ENCODE data around the gene SH2B3. TPM values are rescaled to one million over a fixed set of nuclear protein-coding genes. Genes with fewer than 3 reads are reported as not detected.

The SH2B3 gene
- total RNA-seq, 1 experiment from 2014 or later: 39.6 TPM

GRCh38 chr12:111436266-111436665 lies 30.5 kb downstream of the SH2B3 start:
- Histone ChIP-seq H3K4me3 (ENCODE audit: low read depth in 2 of 2, low read length in 2 of 2) (no peak overlapping the region), H3K9me3 (ENCODE audit: control insufficient read depth, insufficient read depth, low read depth, low read length) (no peaks in the 10 kb centered on the region), H3K27ac (ENCODE audit: low read length) (0 out of 2 replicates have a peak overlapping the region, but pooled peaks have one; percentile 31), H3K4me1 (ENCODE audit: control insufficient read depth, insufficient read depth, low read length) (peaks cover 52% of the 10 kb centered on the region), H3K36me3 (ENCODE audit: control insufficient read depth, insufficient read depth, low read length) (no peaks in the 10 kb centered on the region), H3K27me3 (ENCODE audit: control insufficient read depth, insufficient read depth, low read length) (no peaks in the 10 kb centered on the region)
- ATAC-seq (peak; percentile 6), DNase-seq (ENCODE audit: low read depth, low spot score) (no peak)
- POLR2A ChIA-PET: no interaction called here
- BruUV-seq (replicated peaks): no TSS peak
- CTCF ChIA-PET: no interaction called here
- in situ Hi-C loops (cut with HindIII; ENCODE audit: low pct_unique_long_range_greater_than_20kb, low sequenced_read_pairs) (no loop called here), intact Hi-C loops (cut with micrococcal nuclease; ENCODE audit: unreplicated experiment) (no loop called here)
- TF ChIP-seq, protein P1, sequence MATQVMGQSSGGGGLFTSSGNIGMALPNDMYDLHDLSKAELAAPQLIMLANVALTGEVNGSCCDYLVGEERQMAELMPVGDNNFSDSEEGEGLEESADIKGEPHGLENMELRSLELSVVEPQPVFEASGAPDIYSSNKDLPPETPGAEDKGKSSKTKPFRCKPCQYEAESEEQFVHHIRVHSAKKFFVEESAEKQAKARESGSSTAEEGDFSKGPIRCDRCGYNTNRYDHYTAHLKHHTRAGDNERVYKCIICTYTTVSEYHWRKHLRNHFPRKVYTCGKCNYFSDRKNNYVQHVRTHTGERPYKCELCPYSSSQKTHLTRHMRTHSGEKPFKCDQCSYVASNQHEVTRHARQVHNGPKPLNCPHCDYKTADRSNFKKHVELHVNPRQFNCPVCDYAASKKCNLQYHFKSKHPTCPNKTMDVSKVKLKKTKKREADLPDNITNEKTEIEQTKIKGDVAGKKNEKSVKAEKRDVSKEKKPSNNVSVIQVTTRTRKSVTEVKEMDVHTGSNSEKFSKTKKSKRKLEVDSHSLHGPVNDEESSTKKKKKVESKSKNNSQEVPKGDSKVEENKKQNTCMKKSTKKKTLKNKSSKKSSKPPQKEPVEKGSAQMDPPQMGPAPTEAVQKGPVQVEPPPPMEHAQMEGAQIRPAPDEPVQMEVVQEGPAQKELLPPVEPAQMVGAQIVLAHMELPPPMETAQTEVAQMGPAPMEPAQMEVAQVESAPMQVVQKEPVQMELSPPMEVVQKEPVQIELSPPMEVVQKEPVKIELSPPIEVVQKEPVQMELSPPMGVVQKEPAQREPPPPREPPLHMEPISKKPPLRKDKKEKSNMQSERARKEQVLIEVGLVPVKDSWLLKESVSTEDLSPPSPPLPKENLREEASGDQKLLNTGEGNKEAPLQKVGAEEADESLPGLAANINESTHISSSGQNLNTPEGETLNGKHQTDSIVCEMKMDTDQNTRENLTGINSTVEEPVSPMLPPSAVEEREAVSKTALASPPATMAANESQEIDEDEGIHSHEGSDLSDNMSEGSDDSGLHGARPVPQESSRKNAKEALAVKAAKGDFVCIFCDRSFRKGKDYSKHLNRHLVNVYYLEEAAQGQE (IDR thresholded peaks at IDR 0.05; ENCODE audit: insufficient read depth in 1 of 2, low read depth in 2 of 2, low read length in 1 of 2): no peak
- no peak for TF ChIP-seq SIN3A (IDR thresholded peaks at IDR 0.05; ENCODE audit: borderline replicate concordance, insufficient read depth, low read depth, low read length)
- no peak for TF ChIP-seq POLR2AphosphoS5 (IDR thresholded peaks at IDR 0.05; ENCODE audit: low read depth, low read length)
- no peak for TF ChIP-seq TCF7L2 (IDR thresholded peaks at IDR 0.05; ENCODE audit: low read depth, low read length)
- TF ChIP-seq CTCF (IDR thresholded peaks at IDR 0.05): no peak

GRCh38 chr12:111436811-111437210 lies 31.1 kb downstream of the SH2B3 start:
- in situ Hi-C loops (cut with HindIII; ENCODE audit: low pct_unique_long_range_greater_than_20kb, low sequenced_read_pairs) (no loop called here), intact Hi-C loops (cut with micrococcal nuclease; ENCODE audit: unreplicated experiment) (no loop called here)
- POLR2A ChIA-PET: no interaction called here
- CTCF ChIA-PET: no interaction called here
- Histone ChIP-seq H3K36me3 (ENCODE audit: control insufficient read depth, insufficient read depth, low read length) (no peaks in the 10 kb centered on the region), H3K27ac (ENCODE audit: low read length) (0 out of 2 replicates have a peak overlapping the region, but pooled peaks have one; percentile 31), H3K4me3 (ENCODE audit: low read depth in 2 of 2, low read length in 2 of 2) (no peak overlapping the region), H3K9me3 (ENCODE audit: control insufficient read depth, insufficient read depth, low read depth, low read length) (no peaks in the 10 kb centered on the region), H3K27me3 (ENCODE audit: control insufficient read depth, insufficient read depth, low read length) (no peaks in the 10 kb centered on the region), H3K4me1 (ENCODE audit: control insufficient read depth, insufficient read depth, low read length) (peaks cover 52% of the 10 kb centered on the region)
- TF ChIP-seq CTCF (IDR thresholded peaks at IDR 0.05) (no peak), POLR2AphosphoS5 (IDR thresholded peaks at IDR 0.05; ENCODE audit: low read depth, low read length) (no peak), TCF7L2 (IDR thresholded peaks at IDR 0.05; ENCODE audit: low read depth, low read length) (no peak), SIN3A (IDR thresholded peaks at IDR 0.05; ENCODE audit: borderline replicate concordance, insufficient read depth, low read depth, low read length) (no peak)
- TF ChIP-seq, protein P1 (IDR thresholded peaks at IDR 0.05; ENCODE audit: insufficient read depth in 1 of 2, low read depth in 2 of 2, low read length in 1 of 2): no peak
- no TSS peak for BruUV-seq (replicated peaks)
- no peak for DNase-seq (ENCODE audit: low read depth, low spot score)
- ATAC-seq: no peak

Measured in Panc1 (cell line).